HG03066 (cell line): ENCODE measurements around the gene MOG.
A peak's percentile ranks its signal among the peaks of the same experiment; 100 is the strongest.
"Not testable (repeated sequence)": the region's sequence is repeated elsewhere in the genome, so short reads cannot be mapped to it uniquely, and the experiment has no call there.

Source experiments
- ATAC-seq: cut with Tn5 transposase; IDR thresholded peaks from one replicate; pipeline ENCODE4 v1.9.1; 2021; ENCODE audit warnings: low read depth; ENCODE audit not compliant: unreplicated experiment

The MOG gene

GRCh38 chr6:29633534-29633905, 23.4 kb upstream of the MOG start:
- no peak for ATAC-seq

DNA sequence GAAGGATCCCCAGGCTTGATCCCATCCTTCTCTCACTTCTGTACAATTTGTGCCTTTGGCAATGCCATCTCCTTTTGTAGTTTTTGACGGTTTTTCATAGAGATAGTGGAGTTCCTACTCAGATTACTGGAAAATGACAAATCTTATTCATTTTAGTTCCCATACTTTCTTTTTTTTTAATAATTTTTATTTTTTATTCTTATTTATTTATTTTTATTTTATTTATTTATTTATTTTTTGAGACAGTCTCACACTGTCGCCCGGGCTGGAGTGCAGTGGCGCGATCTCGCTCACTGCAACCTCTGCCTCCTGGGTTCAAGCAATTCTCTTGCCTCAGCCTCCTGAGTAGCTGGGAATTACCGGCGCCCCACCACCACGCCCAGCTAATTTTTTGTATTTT, 19.6 kb upstream of the MOG start:
- no peak for ATAC-seq

DNA sequence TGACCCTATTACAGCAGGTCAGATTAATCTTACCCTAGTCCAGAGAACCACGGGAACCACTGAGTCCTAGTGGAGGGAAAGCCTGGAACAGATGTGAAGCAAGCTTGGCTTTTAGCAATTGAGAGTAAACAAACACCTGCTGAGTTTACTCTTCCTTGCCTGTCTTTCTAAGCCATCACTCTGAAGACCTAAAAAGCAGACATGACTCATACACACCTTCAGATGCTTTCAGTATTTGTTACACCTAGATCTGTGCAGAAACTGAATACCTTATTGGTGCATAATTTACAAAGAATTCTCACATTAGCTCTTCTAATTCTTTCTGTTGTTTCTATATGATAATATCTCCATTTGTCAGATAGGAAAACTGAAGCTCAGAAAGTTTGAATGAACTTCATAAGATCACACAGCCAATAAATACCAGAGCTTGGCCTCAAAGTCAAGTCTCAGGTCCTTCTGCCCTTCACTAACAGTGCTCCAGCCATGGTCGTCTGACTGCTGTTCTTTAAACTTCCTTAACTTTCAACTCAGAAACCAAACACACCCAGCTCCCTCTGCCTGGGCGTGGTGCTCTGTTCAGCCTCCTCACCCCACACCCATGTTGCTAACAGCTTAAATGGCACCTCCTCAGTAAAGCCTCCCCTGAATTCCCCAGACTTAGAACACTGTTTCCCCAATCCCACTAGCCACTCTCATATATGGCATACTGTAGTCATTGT, 15.3 kb upstream of the MOG start:
- ATAC-seq, result no peak

DNA sequence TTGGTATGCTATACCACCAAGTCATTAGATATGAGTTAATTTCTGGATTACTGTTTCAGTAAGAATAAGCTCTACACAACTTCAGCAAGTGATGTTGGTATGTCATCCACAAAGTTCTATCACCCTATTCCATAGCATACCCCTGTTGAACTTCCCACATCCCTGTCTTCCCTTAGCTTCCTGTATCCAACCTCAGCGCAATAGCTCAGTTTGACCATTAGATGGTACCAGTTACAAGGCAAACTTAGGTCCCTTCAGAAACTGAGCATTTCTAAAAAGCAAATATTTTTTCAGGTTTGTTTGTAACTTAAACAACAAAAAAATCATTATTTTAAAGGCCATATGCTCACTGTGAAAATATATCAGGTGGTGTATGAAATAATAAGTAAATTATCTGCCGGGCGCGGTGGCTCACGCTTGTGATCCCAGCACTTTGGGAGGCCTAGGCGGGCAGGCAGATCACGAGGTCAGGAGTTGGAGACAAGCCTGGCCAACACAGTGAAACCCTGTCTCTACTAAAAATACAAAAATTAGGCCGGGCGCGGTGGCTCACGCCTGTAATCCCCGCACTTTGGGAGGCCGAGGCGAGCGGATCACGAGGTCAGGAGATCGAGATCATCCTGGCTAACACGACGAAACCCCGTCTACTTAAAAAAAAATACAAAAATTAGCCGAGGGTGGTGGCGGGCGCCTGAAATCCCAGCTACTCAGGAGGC, 8.8 kb upstream of the MOG start:
- ATAC-seq, result no peak

DNA sequence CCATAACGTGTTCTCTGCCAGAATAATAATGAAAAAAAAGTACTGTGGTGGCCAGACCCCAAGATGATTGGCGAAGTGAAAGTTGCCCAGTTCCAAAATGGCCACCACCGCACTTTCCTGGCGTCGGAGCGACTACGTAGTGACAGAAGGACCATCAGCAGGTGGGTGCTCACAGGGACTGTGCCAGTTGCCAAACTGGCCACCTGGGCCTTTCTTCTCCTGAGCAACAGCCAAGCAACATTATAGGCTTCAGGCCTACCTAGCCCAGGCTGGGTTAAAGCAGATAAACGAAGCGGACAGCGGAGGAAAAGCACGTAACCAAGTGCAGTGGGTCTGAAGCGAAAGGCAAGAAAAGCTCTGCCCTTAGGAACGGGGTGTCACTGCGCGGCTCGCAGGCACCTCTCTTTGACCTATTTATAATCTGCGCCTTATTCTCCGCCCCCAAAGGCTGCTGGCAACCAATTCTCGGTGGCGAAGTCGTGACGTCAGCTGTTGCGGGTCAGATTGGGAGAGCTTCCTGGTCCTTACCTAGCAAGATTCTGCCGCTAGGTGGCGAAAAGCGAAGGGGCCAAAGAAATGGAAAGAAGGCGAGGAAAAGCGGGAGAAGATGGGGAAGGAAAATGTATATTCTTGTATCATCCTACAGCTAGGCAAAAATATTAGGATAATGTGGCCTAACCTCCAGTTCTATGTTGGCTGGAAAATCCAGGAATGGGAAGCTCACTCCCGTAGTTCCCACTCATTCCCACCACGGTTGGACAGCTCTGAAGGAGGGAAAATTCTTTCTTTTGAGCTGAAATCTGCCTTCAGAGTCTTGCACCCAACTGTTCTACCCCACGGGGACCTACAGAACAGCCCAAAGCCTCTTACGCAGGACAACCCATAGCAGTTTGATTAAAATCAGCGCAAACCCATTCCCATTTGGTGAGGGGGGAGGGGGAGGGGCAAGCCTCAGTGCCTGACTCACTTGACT, 6.9 kb upstream of the MOG start:
- peak; percentile 94 for ATAC-seq

- ATAC-seq, result no peak
These were observed 5.3 kb upstream of the MOG start for GRCh38 chr6:29651413-29652197.

DNA sequence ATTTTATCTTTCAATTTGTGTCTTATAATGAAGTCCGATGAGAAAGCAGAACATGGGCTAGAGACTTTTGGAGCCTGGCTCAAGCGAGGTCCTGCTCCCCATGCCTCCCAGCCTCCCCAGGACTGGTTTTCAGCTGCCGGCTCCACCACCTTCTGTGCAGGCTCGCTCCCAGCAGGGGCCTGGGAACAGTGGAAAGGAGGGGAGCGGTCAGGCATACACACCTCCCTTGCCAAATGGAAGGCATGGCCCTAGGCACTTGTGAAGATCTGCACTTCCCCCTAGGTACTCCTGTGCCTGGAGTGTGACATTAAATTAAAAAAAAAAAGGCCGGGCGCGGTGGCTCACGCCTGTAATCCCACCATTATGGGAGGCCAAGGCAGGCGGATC, 4.7 kb upstream of the MOG start:
- ATAC-seq, result no peak

DNA sequence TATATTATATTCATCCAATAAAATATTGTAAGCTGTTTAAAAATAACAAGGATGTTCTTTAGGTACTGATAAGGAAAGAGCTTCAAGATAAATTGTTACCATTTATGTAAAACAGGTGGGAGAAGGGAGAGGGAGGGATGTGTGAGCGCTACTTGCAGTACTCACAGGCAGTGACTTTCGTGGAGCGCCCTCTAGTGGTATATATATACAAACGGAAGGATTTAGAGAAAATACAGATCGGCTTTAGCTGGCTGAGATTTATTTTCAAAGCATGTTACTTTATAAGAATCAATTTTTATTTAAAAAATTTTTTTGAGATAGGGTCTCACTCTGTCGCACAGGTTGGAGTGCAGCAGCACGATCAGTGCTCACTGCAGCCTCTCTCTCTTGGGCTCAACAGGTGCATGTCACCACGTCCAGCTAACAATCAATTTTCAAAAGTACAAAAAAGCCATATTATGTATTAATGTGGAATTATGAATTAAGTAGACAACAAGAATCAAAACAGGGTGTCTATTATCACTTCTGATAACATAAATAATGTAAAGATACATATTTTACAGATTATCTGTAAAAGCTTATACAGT, 3.3 kb upstream of the MOG start:
- ATAC-seq, result no peak

- no peak for ATAC-seq
These were observed 1.2 kb upstream of the MOG start for GRCh38 chr6:29655658-29656057.

DNA sequence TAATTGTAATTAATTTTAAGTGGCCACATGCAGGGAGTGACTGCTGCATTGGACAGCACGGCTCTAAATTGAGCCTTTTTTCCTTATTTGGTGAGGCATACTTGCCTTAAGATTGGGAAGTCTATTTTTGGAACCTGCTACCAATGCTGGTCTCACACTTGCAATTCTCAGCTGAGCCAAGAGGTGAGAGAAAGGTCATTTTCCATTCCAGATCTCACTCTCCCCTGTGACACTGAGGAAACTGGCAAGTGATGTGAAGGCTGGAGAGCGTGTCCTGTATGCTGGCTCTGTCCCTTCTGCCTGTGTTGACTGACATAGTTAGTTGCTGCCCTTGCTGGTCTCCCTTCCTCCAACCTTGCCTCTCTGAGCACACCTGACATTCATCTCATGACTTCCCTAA, 735 bp upstream of the MOG start:
- ATAC-seq, result no peak

- no peak for ATAC-seq
These were observed 4.2 kb downstream of the MOG start for GRCh38 chr6:29661071-29661470.

- ATAC-seq, result not testable (repeated sequence)
These were observed 4.7 kb downstream of the MOG start for GRCh38 chr6:29661502-29662141.

DNA sequence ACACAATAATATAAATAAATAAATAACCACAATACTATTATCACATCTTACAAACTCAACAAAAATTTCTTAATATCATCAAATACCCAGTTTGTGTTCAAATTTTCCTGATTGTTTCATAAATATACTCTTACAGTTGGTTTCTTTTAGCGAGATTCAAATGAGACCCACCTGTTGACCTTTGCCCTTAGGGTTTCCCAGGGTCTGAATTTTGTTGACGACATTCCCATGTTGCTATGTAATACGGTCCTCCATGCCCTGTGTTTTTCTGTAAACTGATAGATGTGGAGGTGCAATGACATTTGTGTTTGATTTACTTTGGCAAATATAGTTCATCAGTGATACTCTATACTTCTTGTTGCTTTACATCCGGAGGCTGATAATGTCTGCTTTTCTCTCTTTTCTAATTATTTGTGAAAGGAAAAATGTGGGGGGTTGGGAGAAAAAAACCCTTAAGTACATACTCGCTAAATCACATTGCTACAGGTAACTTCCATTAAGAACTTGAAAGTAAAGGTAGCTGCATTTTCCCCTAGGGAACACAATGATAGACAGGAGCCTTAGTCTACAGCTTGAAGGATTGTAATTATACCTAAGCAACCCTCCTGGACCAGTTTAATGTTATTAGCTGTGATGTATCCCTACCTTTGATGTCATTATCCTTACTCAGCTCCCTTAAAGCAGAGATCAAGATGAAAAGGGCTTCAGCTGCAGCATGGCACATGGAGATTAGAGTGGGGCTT, 6.6 kb downstream of the MOG start:
- ATAC-seq, result no peak

DNA sequence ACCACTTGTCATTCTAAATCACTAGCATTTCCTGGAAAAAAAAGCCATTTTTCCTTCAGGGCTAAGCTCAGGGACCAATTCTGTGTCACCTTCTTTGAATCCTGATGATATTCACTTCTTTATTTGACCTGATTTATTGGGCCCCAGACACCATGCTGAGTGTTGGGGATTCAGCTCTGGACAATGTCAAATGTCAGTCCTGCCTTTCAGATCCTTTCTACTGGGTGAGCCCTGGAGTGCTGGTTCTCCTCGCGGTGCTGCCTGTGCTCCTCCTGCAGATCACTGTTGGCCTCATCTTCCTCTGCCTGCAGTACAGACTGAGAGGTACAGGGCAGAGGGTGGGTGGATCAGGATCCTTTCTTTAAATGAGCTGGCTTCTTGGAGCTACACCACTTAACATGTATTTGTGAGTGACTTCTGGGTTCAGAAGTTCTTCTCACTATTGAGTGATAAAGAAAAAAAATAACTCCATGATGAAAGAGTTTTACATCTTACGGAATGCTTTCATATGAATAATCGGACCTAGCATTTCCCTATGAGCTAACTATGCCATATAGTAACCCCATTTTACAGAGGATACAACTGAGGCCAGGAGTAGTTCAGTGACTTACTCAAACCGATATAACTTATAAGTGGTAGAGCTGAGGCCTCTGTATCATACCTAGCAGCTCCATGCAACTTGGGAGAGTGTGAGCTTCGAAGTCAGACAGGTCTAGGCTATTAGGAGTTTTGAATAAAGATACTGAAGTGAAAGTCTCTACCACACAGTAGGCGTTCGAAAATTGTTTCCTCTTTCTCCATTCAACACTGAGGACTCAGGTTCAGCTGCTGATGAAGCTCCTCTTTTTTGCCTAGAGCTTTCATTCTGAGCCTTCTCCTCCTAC, 9.3 kb downstream of the MOG start:
- ATAC-seq, result no peak

DNA sequence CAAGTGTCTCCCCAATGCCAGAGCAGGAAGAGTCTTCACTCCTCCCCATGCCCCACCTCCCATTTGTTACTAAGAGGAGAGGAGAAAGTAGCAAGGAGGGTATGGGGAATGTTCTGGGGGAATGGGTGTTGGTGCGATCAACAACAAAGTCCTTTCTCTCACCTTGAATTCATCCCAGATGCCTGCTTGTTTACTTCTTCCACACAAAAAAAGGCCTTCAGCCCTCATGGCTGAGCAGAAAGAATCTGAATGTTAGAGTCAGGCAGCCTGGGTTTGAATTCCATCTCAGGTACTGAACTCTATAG, 9.9 kb downstream of the MOG start:
- no peak for ATAC-seq

DNA sequence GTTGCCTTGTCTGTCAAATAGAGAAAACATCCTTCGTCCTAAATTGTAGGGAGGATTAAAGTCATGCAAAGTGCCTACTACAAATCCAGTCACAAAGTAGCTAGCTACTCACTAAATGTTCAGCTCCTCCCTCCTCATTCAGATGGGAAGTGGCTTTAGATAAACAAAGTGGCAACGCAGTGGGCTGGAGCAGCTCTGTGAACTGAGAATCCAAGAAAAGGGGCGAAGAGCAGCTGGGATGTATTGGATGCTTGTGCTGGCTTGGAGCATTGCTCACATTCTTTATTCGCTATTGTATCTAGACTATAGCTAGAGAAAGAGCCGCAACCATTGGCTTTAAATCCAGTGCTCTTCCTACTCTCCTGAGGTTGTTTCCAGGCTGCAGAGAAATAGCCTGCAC, 10.3 kb downstream of the MOG start:
- no peak for ATAC-seq

GRCh38 chr6:29671026-29671425, 14.1 kb downstream of the MOG start:
- ATAC-seq, result no peak

DNA sequence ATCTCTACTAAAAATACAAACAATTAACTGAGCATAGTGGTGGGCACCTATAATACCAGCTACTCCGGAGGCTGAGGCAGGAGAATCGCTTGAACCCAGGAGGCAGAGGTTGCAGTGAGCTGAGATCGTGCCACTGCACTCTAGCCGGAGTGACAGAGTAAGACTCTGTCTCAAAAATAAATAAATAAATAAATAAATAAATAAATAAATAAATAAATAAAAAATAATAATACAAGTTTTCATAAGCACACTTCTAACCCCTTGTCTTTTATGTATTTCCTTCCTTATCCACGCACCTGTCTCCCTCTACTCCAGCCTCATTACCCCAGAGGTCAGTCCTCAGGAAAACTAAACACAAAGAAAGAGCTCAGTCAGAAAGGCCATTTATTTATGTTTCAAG, 15.2 kb downstream of the MOG start:
- ATAC-seq, result not testable (repeated sequence)
